B cell (primary cell): ENCODE data around the gene VWA3A. TPM values are rescaled to one million over a fixed set of nuclear protein-coding genes. Genes with fewer than 3 reads are reported as not detected.

Experiments used
- ATAC-seq: fragments of 200-7000 bp; cut with Tn5 transposase; one replicate; pipeline ENCODE4 v1.10.0; 2021; ENCODE audit warnings: low read depth, mild to moderate bottlenecking, moderate number of reproducible peaks, moderate library complexity
- CTCF ChIA-PET: fragments of 350-600 bp; sonication (Branson Sonifier 250); formaldehyde crosslinking; loops from one replicate; lab custom pipeline; 2021; ENCODE audit warnings: antibody characterized with exemption, inconsistent platforms; lab: Charles Lee
- POLR2A ChIA-PET: fragments of 350-600 bp; sonication (Branson Sonifier 250); formaldehyde crosslinking; loops from one replicate; lab custom pipeline; 2021; ENCODE audit warnings: antibody characterized with exemption; lab: Charles Lee
- DNase-seq: peaks from one replicate; pipeline ENCODE4 v3.0.0; 2013
- H2AFZ ChIP-seq: 2 replicates; pipeline ENCODE4 v1.6.1; 2012; ENCODE audit warnings: mild to moderate bottlenecking, low read depth, low read length; ENCODE audit not compliant: insufficient read depth, poor library complexity, severe bottlenecking
- H3K27ac ChIP-seq, 2 donors: 1 replicate in 1 of 2; 2 replicates in 1 of 2; pipeline ENCODE4 v1.5.1; 2012 to 2013; ENCODE audit warnings: low read length in 2 of 2, mild to moderate bottlenecking in 2 of 2, moderate library complexity in 1 of 2
- H3K27me3 ChIP-seq, 4 experiments: fragments of 200-600 bp in 1 of 4; sonication (generic) in 1 of 4; replicated peaks in 1 of 4; 1 replicate in 2 of 4; 2 replicates in 2 of 4; pipeline versions ENCODE4 v1.6.1 to v1.7.0; 2013 to 2016; ENCODE audit warnings: low read length in 3 of 4, mild to moderate bottlenecking in 2 of 4, mixed read lengths in 1 of 4, moderate library complexity in 1 of 4; ENCODE audit not compliant: insufficient read depth in 4 of 4, control insufficient read depth in 3 of 4; ENCODE audit errors: control extremely low read depth in 1 of 4
- H3K36me3 ChIP-seq, 2 experiments: replicated peaks in 1 of 2; 1 replicate in 1 of 2; 2 replicates in 1 of 2; pipeline versions ENCODE4 v1.6.1 to v1.7.1; 2013; ENCODE audit warnings: low read length in 1 of 2; ENCODE audit not compliant: insufficient read depth in 2 of 2, control insufficient read depth in 1 of 2; ENCODE audit errors: control extremely low read depth in 1 of 2, extremely low read depth in 1 of 2
- H3K4me1 ChIP-seq, 2 donors: fragments of 200-600 bp in 1 of 2; sonication (generic) in 1 of 2; 1 replicate in 1 of 2; 2 replicates in 1 of 2; pipeline versions ENCODE4 v1.5.1 to v1.6.1; 2013 to 2017; ENCODE audit warnings: low read length in 2 of 2; ENCODE audit not compliant: control insufficient read depth in 2 of 2, insufficient read depth in 2 of 2
- H3K4me2 ChIP-seq: replicated peaks from 2 replicates; pipeline ENCODE3; 2012; ENCODE audit warnings: mild to moderate bottlenecking, low read depth, low read length; ENCODE audit not compliant: poor library complexity, severe bottlenecking
- H3K4me3 ChIP-seq, 5 experiments: fragments of 200-600 bp in 1 of 5; sonication (generic) in 1 of 5; 1 replicate in 3 of 5; 2 replicates in 2 of 5; pipeline versions ENCODE4 v1.5.1 to v1.7.0; 2011 to 2016; ENCODE audit warnings: low read length in 4 of 5, mild to moderate bottlenecking in 4 of 5, low read depth in 2 of 5, control low read depth in 1 of 5, moderate library complexity in 1 of 5; ENCODE audit not compliant: insufficient read depth in 1 of 5; ENCODE audit errors: control extremely low read depth in 1 of 5, extremely low read depth in 1 of 5
- H3K79me2 ChIP-seq: fragments of 200-600 bp; sonication (generic); one replicate; pipeline ENCODE4 v1.6.0; 2016; ENCODE audit warnings: low read length; ENCODE audit not compliant: control insufficient read depth, insufficient read depth
- H3K9ac ChIP-seq: fragments of 200-600 bp; sonication (generic); 2 replicates; pipeline ENCODE4 v1.6.1; 2017; ENCODE audit warnings: mild to moderate bottlenecking, low read length, moderate library complexity
- H3K9me3 ChIP-seq, 3 donors: one replicate each; pipeline versions ENCODE4 v1.6.1 to v1.7.1; 2013; ENCODE audit warnings: low read length in 2 of 3; ENCODE audit not compliant: control insufficient read depth in 2 of 3, insufficient read depth in 1 of 3; ENCODE audit errors: control extremely low read depth in 1 of 3
- H4K20me1 ChIP-seq: 2 replicates; pipeline ENCODE4 v1.6.0; 2012; ENCODE audit warnings: mild to moderate bottlenecking, low read length; ENCODE audit not compliant: insufficient read depth, control insufficient read depth, poor library complexity, severe bottlenecking
- H3K27ac Mint-ChIP-seq: one replicate; pipeline ENCODE4 v1.8.0; 2021; ENCODE audit warnings: mixed read lengths
- H3K27me3 Mint-ChIP-seq: one replicate; pipeline ENCODE4 v1.8.0; 2021; ENCODE audit warnings: mixed read lengths
- H3K4me1 Mint-ChIP-seq: one replicate; pipeline ENCODE4 v1.8.0; 2021; ENCODE audit warnings: mixed read lengths
- H3K4me3 Mint-ChIP-seq: one replicate; pipeline ENCODE4 v1.8.0; 2021; ENCODE audit warnings: mixed read lengths
- H3K9me3 Mint-ChIP-seq: one replicate; pipeline ENCODE4 v1.8.0; 2022; ENCODE audit warnings: mixed read lengths; ENCODE audit not compliant: insufficient read depth
- EZH2 ChIP-seq: IDR thresholded peaks from 2 replicates; pipeline ENCODE4 v1.6.1; 2012; ENCODE audit warnings: borderline replicate concordance, low read depth, mild to moderate bottlenecking, moderate library complexity, low read length; ENCODE audit not compliant: insufficient read depth, poor library complexity, severe bottlenecking
- WGBS: methylation state at CpG from one replicate; pipeline ENCODE4 v1.1.5; 2013; ENCODE audit warnings: missing lambda C conversion rate; ENCODE audit not compliant: insufficient coverage; 5-methylcytosine and 5-hydroxymethylcytosine counted together
- intact Hi-C: fragments of 100-400 bp; cut with micrococcal nuclease; formaldehyde crosslinking; loops from one replicate; pipeline ENCODE4 v1.10.0; 2022
- polyA plus RNA-seq: library from polyadenylated mRNA; depleted of rRNA; stranded (reverse); fragments of >200 nt; gene quantifications from 2 replicates; pipeline ENCODE4 v1.2.3, GENCODE V29; 2012
- total RNA-seq, 2 donors: library from RNA; stranded (reverse); fragments of 120-200 nt in 1 of 2; gene quantifications; 1 replicate in 1 of 2; 2 replicates in 1 of 2; pipeline versions ENCODE4 v1.2.3 to v1.2.4, GENCODE V29; 2013 to 2022
- TF ChIP-seq, protein P1 (sequence below): fragments of 200-600 bp; IDR thresholded peaks from one replicate; pipeline ENCODE4 v1.8.0; 2022; ENCODE audit warnings: antibody characterized with exemption, mild to moderate bottlenecking

Gene VWA3A
- total and polyA plus RNA-seq, 2 donors (not counting 1 experiment from before 2014, with no cell fraction given): 0.28 to 0.47 TPM

DNA sequence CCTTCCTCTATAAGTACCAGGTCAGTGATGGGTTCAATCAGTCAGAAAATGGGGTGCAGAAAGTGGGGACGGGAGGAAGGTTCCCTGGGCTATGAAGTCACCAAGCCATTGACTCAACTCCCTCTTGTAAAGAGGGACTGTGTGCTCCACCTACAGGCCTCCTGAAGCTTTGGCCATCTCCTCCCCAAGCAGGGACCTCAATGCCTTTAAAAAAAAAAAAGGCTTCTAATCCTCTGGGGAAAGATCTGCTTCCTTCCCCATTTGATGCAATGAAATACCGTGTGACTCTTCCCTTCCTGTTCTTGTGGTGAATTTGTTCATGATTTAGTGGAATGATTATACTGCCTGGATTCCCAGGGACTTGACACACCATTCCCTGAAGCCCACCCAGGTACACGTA, 30.8 kb downstream of the VWA3A start:
- TF ChIP-seq, protein P1, sequence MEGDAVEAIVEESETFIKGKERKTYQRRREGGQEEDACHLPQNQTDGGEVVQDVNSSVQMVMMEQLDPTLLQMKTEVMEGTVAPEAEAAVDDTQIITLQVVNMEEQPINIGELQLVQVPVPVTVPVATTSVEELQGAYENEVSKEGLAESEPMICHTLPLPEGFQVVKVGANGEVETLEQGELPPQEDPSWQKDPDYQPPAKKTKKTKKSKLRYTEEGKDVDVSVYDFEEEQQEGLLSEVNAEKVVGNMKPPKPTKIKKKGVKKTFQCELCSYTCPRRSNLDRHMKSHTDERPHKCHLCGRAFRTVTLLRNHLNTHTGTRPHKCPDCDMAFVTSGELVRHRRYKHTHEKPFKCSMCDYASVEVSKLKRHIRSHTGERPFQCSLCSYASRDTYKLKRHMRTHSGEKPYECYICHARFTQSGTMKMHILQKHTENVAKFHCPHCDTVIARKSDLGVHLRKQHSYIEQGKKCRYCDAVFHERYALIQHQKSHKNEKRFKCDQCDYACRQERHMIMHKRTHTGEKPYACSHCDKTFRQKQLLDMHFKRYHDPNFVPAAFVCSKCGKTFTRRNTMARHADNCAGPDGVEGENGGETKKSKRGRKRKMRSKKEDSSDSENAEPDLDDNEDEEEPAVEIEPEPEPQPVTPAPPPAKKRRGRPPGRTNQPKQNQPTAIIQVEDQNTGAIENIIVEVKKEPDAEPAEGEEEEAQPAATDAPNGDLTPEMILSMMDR: no peak
- no peak for TF ChIP-seq EZH2
- Histone ChIP-seq H3K36me3 (no peaks in the 10 kb centered on the region), H3K4me3 (no peak overlapping the region), H3K4me1 (peaks cover 4 to 5% of the 10 kb centered on the region in 2 donors), H3K9me3 (no peaks in the 10 kb centered on the region), H3K27ac (no peak overlapping the region), H3K27me3 (peaks cover 0 to 2% (median 0%) of the 10 kb centered on the region in 4 experiments), H2AFZ (no peak overlapping the region), H3K4me2 (no peak overlapping the region), H3K9ac (no peak overlapping the region), H3K79me2 (no peaks in the 10 kb centered on the region), H4K20me1 (no peaks in the 10 kb centered on the region)
- no peak for DNase-seq
- Mint-ChIP-seq H3K9me3 (peaks cover 2% of the 10 kb centered on the region), H3K4me3 (no peak overlapping the region), H3K4me1 (peaks cover 12% of the 10 kb centered on the region), H3K27me3 (peaks cover 7% of the 10 kb centered on the region), H3K27ac (no peak overlapping the region)
- CTCF ChIA-PET: no interaction called here
- ATAC-seq: no peak
- POLR2A ChIA-PET: no interaction called here
- intact Hi-C loops: no loop called here
- WGBS: 20% methylated on average over 1 of the region's 3 CpGs

DNA sequence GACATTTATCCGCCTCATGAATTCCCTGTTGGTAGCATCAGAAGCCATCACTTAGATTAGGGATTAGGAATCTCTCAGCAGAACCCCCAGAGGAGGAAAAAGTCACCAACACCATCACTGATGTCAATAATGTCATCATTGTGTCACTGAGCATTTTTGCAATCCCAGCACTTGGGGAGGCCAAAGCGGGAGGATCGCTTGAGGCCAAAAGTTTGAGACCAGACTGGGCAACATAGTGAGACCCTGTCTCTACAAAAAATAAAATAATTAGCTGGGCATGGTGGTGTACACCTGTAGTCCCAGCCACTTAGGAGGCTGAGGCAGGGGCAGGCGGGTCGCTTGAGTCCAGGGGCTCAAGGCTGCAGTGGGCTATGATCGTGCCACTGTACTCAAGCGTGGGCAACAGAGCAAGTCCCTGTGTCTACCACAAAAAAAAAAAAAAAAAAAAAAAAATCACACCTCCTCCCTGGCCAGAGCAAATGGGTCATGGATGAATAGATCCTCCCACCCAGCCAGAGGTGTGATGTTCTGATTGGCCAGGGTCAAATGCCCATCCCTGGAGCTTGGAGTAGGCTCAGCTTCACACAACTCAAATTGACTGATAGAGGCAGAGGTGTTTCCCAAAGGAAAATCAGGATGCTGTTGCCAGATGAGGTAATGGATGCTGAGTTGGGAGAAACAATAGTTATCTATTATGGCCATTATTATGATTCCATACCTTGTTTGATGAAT, 31.6 kb downstream of the VWA3A start:
- POLR2A ChIA-PET: no interaction called here
- Histone ChIP-seq H3K4me3 (no peak overlapping the region), H3K9ac (no peak overlapping the region), H3K9me3 (peaks cover 0 to 1% (median 0%) of the 10 kb centered on the region in 3 donors), H3K79me2 (no peaks in the 10 kb centered on the region), H3K27me3 (peaks cover 0 to 2% (median 0%) of the 10 kb centered on the region in 4 experiments), H3K36me3 (no peaks in the 10 kb centered on the region), H4K20me1 (no peaks in the 10 kb centered on the region), H3K4me1 (peaks cover 4 to 5% of the 10 kb centered on the region in 2 donors), H2AFZ (no peak overlapping the region), H3K27ac (no peak overlapping the region), H3K4me2 (no peak overlapping the region)
- DNase-seq (no peak), ATAC-seq (no peak)
- Mint-ChIP-seq H3K27me3 (peaks cover 11% of the 10 kb centered on the region), H3K9me3 (peaks cover 7% of the 10 kb centered on the region), H3K4me1 (peaks cover 12% of the 10 kb centered on the region), H3K27ac (no peak overlapping the region), H3K4me3 (no peak overlapping the region)
- WGBS: 83% methylated on average over 3 of the region's 7 CpGs
- CTCF ChIA-PET: no interaction called here
- TF ChIP-seq, protein P1: no peak
- TF ChIP-seq EZH2: no peak
- intact Hi-C loops: no loop called here
